Stimulated activated CD4-positive, alpha-beta T cell treated with anti-CD3 and anti-CD28 coated beads, Interleukin-2, amount 100 ng/mL, for 48 hours (primary cell): ENCODE results near the gene TNNI3.
"Not testable (repeated sequence)": the region's sequence is repeated elsewhere in the genome, so short reads cannot be mapped to it uniquely, and the experiment has no call there.

Source experiments
- DNase-seq, 2 donors: peaks; one replicate each; pipeline ENCODE4 v3.0.0-alpha.2; 2020

TNNI3 gene

DNA sequence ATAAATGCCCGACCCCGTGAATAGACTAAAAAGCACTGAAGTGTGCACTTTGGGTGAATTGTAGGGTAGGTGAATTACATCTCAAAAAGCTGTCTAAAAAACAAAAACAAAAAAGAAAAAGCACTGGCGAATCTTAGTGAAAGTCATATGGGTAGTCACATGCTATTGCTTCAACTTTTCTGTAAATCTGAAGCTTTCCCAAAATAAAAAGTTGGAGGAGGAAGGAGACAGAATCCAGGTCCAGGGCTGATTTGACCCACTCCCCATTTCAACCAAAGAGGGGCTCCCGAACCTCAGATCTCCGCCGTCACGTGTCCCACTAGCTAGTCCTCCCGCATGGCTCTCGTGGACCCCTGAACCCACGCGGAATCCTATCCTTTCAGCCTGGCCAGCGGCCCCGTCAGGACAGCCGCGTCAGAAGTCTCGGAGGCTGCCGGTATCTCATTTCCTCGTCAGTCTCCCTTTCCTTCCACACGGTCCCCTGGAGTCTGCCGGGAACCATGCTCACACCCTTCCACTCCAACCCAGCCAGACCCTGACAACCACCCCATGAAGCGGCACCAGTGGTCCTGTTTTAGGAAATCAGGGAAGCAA lies 46.2 kb downstream of the TNNI3 start:
- DNase-seq = no peak

DNA sequence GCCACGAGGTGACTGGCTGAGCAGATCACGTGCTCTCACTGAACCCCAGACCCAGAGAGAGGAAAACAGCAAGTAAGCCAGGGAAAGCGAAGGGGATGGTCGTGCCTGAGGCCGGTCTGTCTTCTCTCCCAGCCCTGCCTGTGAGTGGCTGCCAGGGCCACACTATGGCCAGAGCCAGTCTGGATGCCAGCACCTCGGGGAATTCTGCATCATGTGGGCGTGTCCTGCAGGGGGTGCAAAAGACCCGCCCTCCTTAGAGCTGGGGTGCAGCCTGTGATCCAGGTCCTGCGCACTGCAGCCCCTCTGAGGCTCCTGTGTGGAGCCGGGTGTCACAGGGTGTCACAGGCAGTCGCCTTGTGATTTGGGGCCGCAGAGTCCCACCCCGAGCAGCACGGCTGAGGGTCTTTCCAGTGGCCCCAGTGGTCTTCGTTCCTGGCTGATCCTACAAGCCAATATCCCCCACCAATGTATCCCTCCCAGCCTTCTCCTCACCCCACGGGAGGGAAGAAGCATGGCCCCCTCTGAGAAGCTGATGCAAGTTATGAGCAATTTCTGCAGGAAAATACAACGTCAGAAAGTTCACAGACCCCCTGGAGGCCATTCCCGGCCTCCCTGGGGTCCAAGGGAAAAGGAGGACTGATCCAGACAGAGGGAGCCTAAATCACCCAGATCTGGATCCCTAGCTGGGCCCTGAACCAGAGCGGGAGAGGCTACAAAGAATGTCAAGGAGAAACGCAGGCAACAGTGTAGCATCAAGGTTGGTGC lies 47.8 kb downstream of the TNNI3 start:
- DNase-seq = no peak

DNA sequence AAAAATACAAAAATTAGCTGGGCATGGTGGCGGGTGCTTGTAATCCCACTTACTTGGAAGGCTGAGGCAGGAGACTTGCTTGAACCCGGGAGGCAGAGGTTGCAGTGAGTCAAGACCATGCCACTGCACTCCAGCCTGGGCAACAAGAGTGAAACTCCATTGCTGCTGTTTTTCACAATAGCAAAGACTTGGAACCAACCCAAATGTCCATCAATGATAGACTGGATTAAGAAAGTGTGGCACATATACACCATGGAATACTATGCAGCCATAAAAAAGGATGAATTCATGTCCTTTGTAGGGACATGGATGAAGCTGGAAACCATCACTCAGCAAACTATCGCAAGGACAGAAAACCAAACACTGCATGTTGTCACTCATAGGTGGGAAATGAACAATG lies 50.3 kb downstream of the TNNI3 start:
- DNase-seq = not testable (repeated sequence)

DNA sequence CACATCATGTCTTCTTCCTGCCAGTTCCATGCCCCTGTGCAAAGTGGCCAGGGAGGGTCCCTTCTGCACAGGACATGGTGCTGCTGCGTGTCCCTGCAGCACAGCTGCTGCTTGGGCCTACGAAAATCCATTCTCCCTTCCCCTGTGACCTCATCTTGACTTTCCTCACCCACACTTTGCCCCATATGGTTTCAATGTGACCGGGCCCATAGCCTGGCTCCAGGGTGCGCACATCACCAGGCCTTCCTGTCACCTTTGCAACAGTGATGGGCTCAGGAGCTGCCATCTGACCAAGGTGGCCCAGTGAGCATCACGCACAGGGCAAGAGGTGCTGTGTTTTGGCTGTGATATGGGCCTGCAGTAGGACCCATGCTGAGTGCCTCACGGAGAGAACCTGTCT lies 50.9 kb downstream of the TNNI3 start:
- DNase-seq = no peak

DNA sequence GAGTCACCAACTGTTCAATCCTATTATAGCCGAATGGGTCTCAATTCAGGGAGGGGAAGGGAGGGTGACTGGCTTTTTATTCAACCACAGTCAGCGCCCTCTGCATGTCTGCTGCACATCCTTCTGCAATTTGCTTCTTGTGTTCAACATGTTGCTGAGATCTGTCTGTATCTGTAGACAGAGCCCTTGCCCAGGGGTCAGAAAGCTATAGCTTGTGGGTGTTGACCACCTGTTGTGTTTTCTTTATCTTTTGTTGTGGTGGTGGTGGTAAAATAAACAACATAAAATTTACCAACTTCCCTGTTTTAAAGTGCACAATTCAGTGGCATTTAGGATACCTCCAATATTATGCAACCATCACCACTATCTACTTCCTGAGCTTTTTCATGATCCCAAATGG lies 52.3 kb downstream of the TNNI3 start:
- no peak for DNase-seq

DNA sequence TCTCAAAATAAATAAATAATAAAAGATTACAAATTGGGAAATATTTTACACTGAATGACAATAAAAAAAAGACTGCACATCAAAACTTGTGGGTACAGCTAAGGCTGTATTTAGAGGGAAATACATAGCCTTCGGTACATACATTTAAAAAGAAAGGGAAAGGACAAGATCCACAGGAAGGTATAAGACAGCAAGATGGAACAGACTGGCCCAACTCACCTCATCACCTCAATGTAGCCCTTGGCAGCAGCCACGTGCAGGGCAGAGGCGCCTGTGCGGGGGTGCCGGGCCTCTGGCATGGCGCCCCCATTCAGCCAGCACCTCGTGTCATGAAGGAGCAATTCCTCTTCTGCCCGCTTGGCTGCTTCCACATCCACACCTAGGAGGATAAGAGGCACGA lies 54.3 kb downstream of the TNNI3 start:
- DNase-seq = no peak
